LNCAP (cell line): ENCODE data around the gene CD47.

Experiments used
- TF ChIP-seq, protein P1 (sequence below): fragments of 450-650 bp; IDR thresholded peaks from 2 replicates; pipeline ENCODE4 v1.5.1; 2017; ENCODE audit warnings: mild to moderate bottlenecking

Gene CD47

DNA sequence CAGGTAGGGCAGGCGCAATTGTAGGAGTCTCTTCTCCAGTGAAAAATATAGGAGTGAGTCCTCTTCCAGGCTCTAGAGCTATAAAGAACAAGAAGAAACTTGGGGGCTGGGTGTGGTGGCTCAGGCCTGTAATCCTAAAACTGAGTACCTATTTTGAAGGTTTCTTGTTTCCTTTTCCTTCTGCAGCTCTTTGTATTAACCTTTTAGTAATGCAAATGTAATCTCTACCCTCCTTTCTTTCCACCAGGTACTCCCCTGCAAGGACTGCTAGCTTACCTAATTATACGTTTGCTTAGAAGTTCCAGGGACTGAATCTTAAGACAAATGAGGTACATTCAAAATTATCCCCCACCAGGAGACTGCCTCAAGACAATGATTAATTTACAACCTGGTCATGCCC is 75.9 kb downstream of the CD47 start:
- TF ChIP-seq, protein P1, sequence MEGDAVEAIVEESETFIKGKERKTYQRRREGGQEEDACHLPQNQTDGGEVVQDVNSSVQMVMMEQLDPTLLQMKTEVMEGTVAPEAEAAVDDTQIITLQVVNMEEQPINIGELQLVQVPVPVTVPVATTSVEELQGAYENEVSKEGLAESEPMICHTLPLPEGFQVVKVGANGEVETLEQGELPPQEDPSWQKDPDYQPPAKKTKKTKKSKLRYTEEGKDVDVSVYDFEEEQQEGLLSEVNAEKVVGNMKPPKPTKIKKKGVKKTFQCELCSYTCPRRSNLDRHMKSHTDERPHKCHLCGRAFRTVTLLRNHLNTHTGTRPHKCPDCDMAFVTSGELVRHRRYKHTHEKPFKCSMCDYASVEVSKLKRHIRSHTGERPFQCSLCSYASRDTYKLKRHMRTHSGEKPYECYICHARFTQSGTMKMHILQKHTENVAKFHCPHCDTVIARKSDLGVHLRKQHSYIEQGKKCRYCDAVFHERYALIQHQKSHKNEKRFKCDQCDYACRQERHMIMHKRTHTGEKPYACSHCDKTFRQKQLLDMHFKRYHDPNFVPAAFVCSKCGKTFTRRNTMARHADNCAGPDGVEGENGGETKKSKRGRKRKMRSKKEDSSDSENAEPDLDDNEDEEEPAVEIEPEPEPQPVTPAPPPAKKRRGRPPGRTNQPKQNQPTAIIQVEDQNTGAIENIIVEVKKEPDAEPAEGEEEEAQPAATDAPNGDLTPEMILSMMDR, result no peak

DNA sequence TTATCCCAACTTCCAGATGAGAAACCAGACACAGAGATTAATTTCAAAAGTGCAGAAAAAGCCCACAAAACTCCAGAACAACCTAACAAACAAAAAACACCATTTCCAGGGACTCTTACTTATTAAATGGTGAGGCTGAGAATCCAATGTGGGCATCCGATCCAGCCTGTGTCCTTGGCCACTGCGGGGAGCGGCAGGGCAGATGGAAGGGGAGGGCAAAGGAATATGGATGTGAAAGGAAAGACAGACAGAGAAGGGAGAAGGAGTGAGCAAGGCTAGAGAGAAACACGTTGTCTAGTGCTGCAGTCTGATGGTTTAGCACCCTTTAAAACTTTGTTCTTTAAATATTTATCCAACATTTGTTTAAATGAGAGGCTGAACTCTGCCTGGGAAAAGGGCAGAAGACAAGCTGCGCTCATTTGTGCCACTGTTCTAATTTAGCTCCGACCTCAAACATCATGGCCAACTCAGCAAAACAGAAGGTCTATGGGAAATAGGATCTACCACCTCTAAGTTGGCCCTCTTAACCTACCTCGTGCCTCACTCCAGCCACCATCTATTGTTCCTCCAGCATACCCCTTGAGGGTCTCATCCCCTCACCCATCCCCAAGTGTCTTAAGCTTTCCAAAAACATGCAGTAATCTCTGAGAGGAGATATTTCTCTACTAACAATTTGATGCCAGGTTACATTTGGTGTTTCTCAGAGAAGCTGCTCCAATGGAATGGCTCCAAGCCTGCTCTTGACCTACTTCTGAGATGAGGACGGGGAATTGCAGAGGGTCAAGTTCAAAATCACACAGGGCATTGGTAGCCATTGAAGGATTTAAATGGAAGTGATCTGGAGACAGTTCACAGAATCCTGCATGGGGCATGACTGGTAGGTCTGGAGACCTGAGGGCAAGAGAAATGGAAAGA is 77.4 kb downstream of the CD47 start:
- TF ChIP-seq, protein P1, result no peak

DNA sequence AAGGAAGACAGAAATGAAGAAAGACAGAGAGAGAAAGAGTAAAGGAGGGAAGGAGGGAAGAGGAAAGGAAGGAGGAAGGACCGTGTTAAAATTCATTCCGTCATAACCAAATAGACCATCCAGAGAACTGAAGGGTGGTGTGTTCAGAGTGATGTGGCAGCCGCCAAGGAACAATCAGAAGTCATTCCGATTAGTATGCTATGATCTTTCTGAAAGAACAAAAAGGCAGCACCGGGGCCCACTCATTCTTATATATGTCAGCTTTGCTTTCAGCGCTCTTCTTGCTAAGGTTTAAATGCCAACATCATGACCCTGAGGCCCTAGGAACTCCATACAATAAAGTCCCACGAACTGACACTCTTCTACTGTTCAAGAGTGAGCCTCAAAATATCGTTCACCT is 78.5 kb downstream of the CD47 start:
- TF ChIP-seq, protein P1, result no peak

DNA sequence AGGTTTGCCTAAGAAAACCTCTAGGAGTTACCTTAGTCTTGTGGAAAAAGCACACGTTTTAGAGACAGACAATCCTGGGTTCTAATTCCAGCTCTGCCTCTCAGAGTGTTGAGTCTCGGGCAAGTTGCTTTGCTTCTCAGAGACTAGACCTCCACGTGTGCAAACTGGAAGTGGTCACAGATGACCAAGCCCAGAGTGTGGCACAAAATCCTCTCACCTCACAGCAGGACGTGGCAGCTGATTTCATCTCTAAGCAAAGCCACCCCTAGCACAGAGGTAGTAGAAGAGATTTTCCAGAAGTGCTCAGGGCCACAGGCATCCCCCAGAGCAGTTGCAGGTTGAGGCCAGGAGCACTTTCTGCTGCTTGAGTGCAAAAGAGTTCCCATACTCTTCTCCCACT is 79.2 kb downstream of the CD47 start:
- TF ChIP-seq, protein P1, result no peak

DNA sequence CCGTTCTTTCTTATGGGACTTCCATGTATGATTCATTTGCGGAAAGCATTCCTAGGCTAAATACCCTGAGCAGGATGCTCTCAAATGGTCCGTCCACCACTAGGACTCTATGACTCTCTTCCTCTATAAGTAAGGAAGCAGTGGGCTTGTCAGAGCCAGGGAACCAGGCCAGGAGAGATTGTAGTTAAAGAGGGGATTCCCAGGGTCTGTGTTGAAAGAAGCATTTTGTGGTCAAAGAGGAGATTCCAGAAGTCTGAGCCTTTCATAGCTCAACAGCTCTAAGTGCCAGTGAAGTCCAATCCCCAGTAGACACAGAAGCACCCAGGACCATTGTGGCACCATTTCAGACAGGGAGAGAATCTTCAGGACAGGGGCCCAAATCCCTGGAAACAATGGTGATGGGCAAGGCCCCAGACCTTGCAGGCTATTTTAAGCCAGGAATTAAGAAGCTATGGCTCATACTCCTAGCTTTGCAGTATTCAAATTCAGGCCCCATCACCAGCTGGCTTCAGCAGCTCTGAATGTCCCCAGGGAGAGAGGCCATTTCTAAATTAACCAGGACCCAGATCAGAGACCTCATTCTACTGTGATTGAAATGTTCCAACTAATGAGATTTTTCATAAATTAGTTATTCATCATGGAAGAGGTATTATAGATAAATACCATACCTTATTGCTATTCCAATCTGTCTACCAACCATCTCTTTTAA is 81.7 kb downstream of the CD47 start:
- TF ChIP-seq, protein P1, result no peak

DNA sequence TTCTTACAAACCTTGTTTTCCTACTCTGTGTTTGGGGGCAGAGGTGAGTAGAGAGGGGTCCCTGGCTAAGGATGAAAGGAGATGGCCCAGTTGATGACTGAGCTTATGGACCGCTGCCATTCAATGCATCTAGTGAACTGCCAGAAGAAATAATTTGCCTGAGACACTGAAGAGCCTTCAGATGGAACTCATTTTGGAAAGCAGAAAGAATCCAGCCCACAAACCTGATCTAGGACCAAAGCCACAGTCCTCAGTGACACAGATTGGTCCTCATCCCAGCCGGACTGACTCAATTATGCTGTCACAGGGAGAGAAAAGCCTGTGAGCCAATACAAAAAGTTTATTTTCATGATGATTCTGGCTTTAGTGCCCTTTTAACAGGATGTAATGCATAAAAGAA is 82.7 kb downstream of the CD47 start:
- TF ChIP-seq, protein P1, result no peak

DNA sequence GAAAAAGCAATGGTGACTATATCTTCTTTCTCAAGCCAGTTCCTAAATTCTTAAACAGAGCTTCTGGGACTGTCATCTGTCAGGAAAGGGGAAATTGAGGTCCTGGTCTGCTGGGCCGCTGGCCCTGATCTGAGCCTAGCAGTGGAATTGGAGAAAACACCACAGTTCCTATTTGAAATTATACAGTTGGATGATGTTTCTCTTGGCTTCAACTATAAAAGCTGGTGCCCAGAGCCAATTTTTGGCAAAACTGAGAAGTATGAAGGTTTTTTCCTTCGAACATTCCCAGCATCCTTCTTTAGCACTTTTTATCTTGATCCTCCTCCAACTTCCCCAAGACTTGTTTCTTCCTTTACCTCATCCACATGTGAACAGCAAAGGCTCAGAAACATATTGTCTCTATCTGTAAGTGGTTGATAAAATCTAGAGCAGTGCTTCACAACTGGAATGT is 83.9 kb downstream of the CD47 start:
- TF ChIP-seq, protein P1, result no peak
